ENCODE results near the gene DDX39A.
"Not testable (repeated sequence)": the region's sequence is repeated elsewhere in the genome, so short reads cannot be mapped to it uniquely, and the experiment has no call there.

DDX39A gene

DNA sequence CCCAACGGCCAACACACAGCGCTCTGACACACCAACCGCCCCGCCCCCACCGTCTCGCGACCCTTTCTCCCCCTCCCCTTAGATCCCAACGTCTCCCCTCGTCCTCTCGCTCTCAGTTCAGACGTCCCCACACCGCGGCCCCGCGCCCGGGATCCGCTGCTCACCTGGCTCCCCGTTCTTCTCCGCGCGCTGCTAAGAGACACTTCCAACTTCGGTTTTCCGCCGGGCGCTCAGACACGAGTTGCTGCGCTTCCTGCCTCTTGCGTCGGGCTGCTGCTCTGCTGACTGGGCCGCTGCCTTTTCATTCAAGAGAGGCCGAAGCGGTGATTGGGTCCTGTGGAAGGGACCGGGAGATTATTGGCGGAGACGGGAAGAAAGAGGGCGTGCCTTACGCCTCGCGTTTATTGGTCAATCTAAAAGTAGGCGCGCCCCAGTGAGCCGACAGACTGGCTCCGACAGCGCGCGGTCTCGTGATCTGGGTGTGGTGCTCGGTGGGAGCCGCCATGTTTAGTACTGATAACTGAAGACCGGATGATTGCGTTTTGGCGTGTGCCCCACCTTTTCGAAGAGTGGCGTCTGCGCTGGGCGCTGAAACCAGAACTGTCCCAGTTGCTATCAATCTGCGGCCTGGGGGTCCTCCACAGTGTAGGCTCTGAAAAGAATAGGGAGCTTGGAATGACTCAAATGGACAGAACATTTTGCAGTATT, at the start of gene DDX39A:
Gene DDX39A, minus strand, starts transcription at position 236 of the 708 bp plus-strand sequence. CDS start 6,121 bp downstream, outside the sequence.
- Mint-ChIP-seq H3K27ac (peak within 1 kb of the TSS; percentile 96), H3K4me3 (peak within 1 kb of the TSS; percentile 92), H3K4me1 (peaks cover 41% of the 10 kb centered on the region), H3K9me3 (peaks cover 11% of the 10 kb centered on the region), H3K36me3 (ENCODE audit: low read depth) (peaks cover 22% of the 10 kb centered on the region), H3K27me3 (ENCODE audit: low read depth, poor library complexity) (no peaks in the 10 kb centered on the region)
- TF ChIP-seq CTCF (IDR thresholded peaks at IDR 0.05) = no peak
- DNase-seq = peak; percentile 91

DNA sequence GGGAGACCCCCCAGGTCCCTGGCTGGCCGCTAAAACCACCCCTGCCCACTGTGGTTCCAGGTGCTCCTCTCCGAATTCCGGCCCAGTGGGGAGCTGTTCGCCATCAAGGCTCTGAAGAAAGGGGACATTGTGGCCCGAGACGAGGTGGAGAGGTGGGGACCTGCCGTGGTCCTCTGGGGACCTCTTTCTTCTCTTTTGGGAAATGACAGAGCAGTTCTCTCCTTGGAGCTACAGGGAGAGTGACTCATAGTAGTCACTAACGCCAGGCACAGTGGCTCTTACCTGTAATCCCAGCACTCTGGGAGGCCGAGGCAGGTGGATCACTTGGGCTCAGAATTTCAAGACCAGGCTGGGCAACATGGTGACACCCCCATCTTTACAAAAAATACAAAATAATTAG, 48.7 kb upstream of the DDX39A start:
- Mint-ChIP-seq H3K36me3 (ENCODE audit: low read depth) (peaks cover 30% of the 10 kb centered on the region), H3K9me3 (no peaks in the 10 kb centered on the region), H3K4me1 (peaks cover 8% of the 10 kb centered on the region), H3K27ac (peak overlapping the region; percentile 42), H3K4me3 (no peak overlapping the region), H3K27me3 (ENCODE audit: low read depth, poor library complexity) (peaks cover 5% of the 10 kb centered on the region)
- TF ChIP-seq CTCF (IDR thresholded peaks at IDR 0.05) = no peak
- DNase-seq = no peak

- Mint-ChIP-seq H3K27me3 (ENCODE audit: low read depth, poor library complexity) (peaks cover 3% of the 10 kb centered on the region), H3K36me3 (ENCODE audit: low read depth) (peaks cover 30% of the 10 kb centered on the region), H3K4me1 (peaks cover 6% of the 10 kb centered on the region), H3K9me3 (no peaks in the 10 kb centered on the region), H3K4me3 (no peak overlapping the region), H3K27ac (peak overlapping the region; percentile 42)
- DNase-seq = no peak
- TF ChIP-seq CTCF (IDR thresholded peaks at IDR 0.05) = no peak
These were observed 48.2 kb upstream of the DDX39A start for GRCh38 chr19:14467391-14467790.

GRCh38 chr19:14463747-14464146, 44.6 kb upstream of the DDX39A start:
- Mint-ChIP-seq H3K27ac (no peak overlapping the region), H3K36me3 (ENCODE audit: low read depth) (peaks cover 47% of the 10 kb centered on the region), H3K4me1 (no peaks in the 10 kb centered on the region), H3K4me3 (no peak overlapping the region), H3K27me3 (ENCODE audit: low read depth, poor library complexity) (peaks cover 1% of the 10 kb centered on the region), H3K9me3 (no peaks in the 10 kb centered on the region)
- no peak for TF ChIP-seq CTCF (IDR thresholded peaks at IDR 0.05)
- DNase-seq = no peak

DNA sequence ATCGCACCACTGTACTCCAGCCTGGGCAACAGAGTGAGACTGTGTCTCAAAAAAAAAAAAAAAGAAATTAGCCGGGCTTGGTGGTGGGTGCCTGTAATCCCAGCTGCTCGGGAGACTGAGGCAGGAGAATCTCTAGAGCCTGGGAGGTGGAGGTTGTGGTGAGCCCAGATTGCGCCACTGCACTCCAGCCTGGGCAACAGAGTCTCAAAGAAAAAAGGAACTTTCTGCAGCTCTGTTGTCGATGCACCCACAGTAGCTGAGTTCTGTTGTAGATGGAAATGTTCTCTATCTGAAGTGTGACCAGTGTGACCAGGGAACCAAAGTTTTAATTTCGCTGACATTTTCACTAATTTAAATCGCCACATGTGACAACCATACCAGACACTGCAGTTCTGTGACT, 43.3 kb upstream of the DDX39A start:
- peaks cover 37% of the 10 kb centered on the region for H3K36me3 Mint-ChIP-seq (ENCODE audit: low read depth)
- not testable (repeated sequence) for H3K9me3 Mint-ChIP-seq; DNase-seq; H3K27ac Mint-ChIP-seq; H3K4me3 Mint-ChIP-seq; H3K4me1 Mint-ChIP-seq; H3K27me3 Mint-ChIP-seq (ENCODE audit: low read depth, poor library complexity)

DNA sequence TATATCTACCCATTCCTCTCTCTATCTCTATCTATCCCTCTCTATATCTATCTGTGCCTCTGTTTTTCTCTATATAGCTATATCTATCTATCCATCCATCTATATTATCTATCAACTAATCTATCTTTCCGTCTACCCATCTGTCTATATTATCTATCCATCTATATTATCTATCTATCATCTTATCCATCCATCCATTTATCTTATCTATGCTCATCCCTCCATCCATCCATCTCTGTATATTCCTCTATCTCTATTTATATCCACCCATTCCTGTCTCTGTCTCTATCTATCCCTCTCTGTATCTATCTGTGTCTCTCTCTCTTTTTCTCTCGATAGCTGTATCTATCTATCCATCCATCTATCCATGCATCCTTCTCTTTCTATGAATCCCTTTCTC, 41.8 kb upstream of the DDX39A start:
- no peak overlapping the region for H3K4me3 Mint-ChIP-seq
- H3K4me1 Mint-ChIP-seq = no peaks in the 10 kb centered on the region

More for the DNA sequence above, 41.8 kb upstream of the DDX39A start:
- Mint-ChIP-seq H3K36me3 (ENCODE audit: low read depth) (peaks cover 33% of the 10 kb centered on the region), H3K27me3 (ENCODE audit: low read depth, poor library complexity) (peaks cover 2% of the 10 kb centered on the region), H3K27ac (no peak overlapping the region), H3K9me3 (no peaks in the 10 kb centered on the region)
- no peak for TF ChIP-seq CTCF (IDR thresholded peaks at IDR 0.05)
- DNase-seq = no peak

Measured in nephron progenitor cell (in vitro differentiated cells).